Measurements from ENCODE around the gene CTBP2.

- TF ChIP-seq CTCF (IDR thresholded peaks at IDR 0.05) (no peak), POLR2A (IDR thresholded peaks at IDR 0.05) (no peak)
Measured at GRCh38 chr10:125057158-125058001, 103.0 kb downstream of the CTBP2 start.

Measured in right lobe of liver (tissue), 4 donors.